PC-9 (cell line): Measurements from ENCODE around the gene CYBC1. TPM values are rescaled to one million over a fixed set of nuclear protein-coding genes. Genes with fewer than 3 reads are reported as not detected.

Source experiments
- BruUV-seq: library from RNA; stranded (reverse); fragments of 400-500 nt; replicated peaks from 2 replicates; lab custom pipeline; 2021; lab: Mats Ljungman, UMichigan
- CTCF ChIA-PET: fragments of 300-600 bp; sonication (Branson Sonifier 250); formaldehyde crosslinking; loops from one replicate; lab custom pipeline; 2022; ENCODE audit warnings: antibody characterized with exemption; lab: Charles Lee
- POLR2A ChIA-PET: fragments of 300-600 bp; sonication (Branson Sonifier 250); formaldehyde crosslinking; loops from one replicate; lab custom pipeline; 2022; ENCODE audit warnings: antibody characterized with exemption; ENCODE audit not compliant: unreplicated experiment; lab: Charles Lee
- DNase-seq, 2 experiments: peaks; one replicate each; pipeline versions ENCODE4 v3.0.0 to v3.0.0-alpha.2; 2015 to 2022; ENCODE audit warnings: mixed read lengths in 1 of 2
- H2AFZ ChIP-seq: fragments of 200-600 bp; sonication (generic); 2 replicates; pipeline ENCODE4 v1.8.1; 2017; ENCODE audit warnings: antibody characterized with exemption
- H3F3A ChIP-seq: fragments of 200-600 bp; sonication (generic); 2 replicates; pipeline ENCODE4 v1.8.1; 2017; ENCODE audit warnings: antibody characterized with exemption, mild to moderate bottlenecking, low read depth; ENCODE audit not compliant: insufficient read depth
- H3K27ac ChIP-seq: fragments of 200-600 bp; sonication (generic); 2 replicates; pipeline ENCODE4 v1.6.1; 2016; ENCODE audit warnings: mixed run types
- H3K27me3 ChIP-seq: fragments of 200-600 bp; sonication (generic); 2 replicates; pipeline ENCODE4 v1.6.1; 2016; ENCODE audit warnings: low read depth, mixed run types; ENCODE audit not compliant: insufficient read depth
- H3K36me3 ChIP-seq: fragments of 200-600 bp; sonication (generic); 2 replicates; pipeline ENCODE4 v1.6.1; 2016; ENCODE audit warnings: low read depth, mixed run types
- H3K4me1 ChIP-seq: fragments of 200-600 bp; sonication (generic); replicated peaks from 2 replicates; pipeline ENCODE4 v1.6.1; 2016; ENCODE audit warnings: mixed run types; ENCODE audit not compliant: insufficient read depth
- H3K4me2 ChIP-seq: fragments of 200-600 bp; sonication (generic); 2 replicates; pipeline ENCODE4 v1.6.1; 2017; ENCODE audit warnings: mixed run types
- H3K4me3 ChIP-seq: fragments of 200-600 bp; sonication (generic); 2 replicates; pipeline ENCODE4 v1.6.1; 2016; ENCODE audit warnings: mixed run types
- H3K79me2 ChIP-seq: fragments of 200-600 bp; sonication (generic); 2 replicates; pipeline ENCODE4 v1.6.1; 2017; ENCODE audit warnings: low read depth, mixed run types
- H3K9me2 ChIP-seq: fragments of 200-600 bp; sonication (generic); 2 replicates; pipeline ENCODE4 v1.8.1; 2017; ENCODE audit warnings: mild to moderate bottlenecking; ENCODE audit not compliant: insufficient read depth
- H3K9me3 ChIP-seq: fragments of 200-600 bp; sonication (generic); 2 replicates; pipeline ENCODE4 v1.8.1; 2016; ENCODE audit warnings: low read depth; ENCODE audit not compliant: insufficient read depth
- H4K20me1 ChIP-seq: fragments of 200-600 bp; sonication (generic); 2 replicates; pipeline ENCODE4 v1.8.1; 2017; ENCODE audit not compliant: insufficient read depth
- EZH2 ChIP-seq: fragments of 200-600 bp; sonication (generic); IDR thresholded peaks from 2 replicates; pipeline ENCODE4 v1.8.0; 2017; ENCODE audit warnings: antibody characterized with exemption, low read depth
- intact Hi-C: fragments of 100-400 bp; cut with micrococcal nuclease; formaldehyde crosslinking; loops from one replicate; pipeline ENCODE4 v1.10.0; 2022; ENCODE audit not compliant: unreplicated experiment
- total RNA-seq: library from RNA; stranded (reverse); gene quantifications from 2 replicates; pipeline ENCODE4 v1.2.3, GENCODE V29; 2021
- TF ChIP-seq, protein P1 (sequence below): fragments of 200-600 bp; sonication (generic); conservative IDR thresholded peaks from 2 replicates; pipeline ENCODE4 v1.6.1; 2017; ENCODE audit warnings: mixed run types, antibody characterized with exemption, mild to moderate bottlenecking, moderate library complexity

Gene CYBC1
- total RNA-seq, 1 experiment from 2014 or later: 78.4 TPM

- TF ChIP-seq, protein P1, sequence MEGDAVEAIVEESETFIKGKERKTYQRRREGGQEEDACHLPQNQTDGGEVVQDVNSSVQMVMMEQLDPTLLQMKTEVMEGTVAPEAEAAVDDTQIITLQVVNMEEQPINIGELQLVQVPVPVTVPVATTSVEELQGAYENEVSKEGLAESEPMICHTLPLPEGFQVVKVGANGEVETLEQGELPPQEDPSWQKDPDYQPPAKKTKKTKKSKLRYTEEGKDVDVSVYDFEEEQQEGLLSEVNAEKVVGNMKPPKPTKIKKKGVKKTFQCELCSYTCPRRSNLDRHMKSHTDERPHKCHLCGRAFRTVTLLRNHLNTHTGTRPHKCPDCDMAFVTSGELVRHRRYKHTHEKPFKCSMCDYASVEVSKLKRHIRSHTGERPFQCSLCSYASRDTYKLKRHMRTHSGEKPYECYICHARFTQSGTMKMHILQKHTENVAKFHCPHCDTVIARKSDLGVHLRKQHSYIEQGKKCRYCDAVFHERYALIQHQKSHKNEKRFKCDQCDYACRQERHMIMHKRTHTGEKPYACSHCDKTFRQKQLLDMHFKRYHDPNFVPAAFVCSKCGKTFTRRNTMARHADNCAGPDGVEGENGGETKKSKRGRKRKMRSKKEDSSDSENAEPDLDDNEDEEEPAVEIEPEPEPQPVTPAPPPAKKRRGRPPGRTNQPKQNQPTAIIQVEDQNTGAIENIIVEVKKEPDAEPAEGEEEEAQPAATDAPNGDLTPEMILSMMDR: no peak
- no peak for TF ChIP-seq EZH2
- no peak overlapping the region for H3K4me3 ChIP-seq
- no peak for DNase-seq
- no peaks in the 10 kb centered on the region for H3K9me3 ChIP-seq
- H3K36me3 ChIP-seq: no peaks in the 10 kb centered on the region
- no peaks in the 10 kb centered on the region for H3K9me2 ChIP-seq
- no peak overlapping the region for H3K4me2 ChIP-seq
- ChIA-PET POLR2A (no interaction called here), CTCF (no interaction called here)
- no peak overlapping the region for H3K27ac ChIP-seq
- no peaks in the 10 kb centered on the region for H4K20me1 ChIP-seq
- H3K4me1 ChIP-seq: no peaks in the 10 kb centered on the region
- H3F3A ChIP-seq: no peaks in the 10 kb centered on the region
- BruUV-seq: no TSS peak
- intact Hi-C loops: no loop called here
- H3K79me2 ChIP-seq: no peaks in the 10 kb centered on the region
- H2AFZ ChIP-seq: no peak overlapping the region
- no peaks in the 10 kb centered on the region for H3K27me3 ChIP-seq
These were observed 45.5 kb downstream of the CYBC1 start for GRCh38 chr17:82405051-82405450.

DNA sequence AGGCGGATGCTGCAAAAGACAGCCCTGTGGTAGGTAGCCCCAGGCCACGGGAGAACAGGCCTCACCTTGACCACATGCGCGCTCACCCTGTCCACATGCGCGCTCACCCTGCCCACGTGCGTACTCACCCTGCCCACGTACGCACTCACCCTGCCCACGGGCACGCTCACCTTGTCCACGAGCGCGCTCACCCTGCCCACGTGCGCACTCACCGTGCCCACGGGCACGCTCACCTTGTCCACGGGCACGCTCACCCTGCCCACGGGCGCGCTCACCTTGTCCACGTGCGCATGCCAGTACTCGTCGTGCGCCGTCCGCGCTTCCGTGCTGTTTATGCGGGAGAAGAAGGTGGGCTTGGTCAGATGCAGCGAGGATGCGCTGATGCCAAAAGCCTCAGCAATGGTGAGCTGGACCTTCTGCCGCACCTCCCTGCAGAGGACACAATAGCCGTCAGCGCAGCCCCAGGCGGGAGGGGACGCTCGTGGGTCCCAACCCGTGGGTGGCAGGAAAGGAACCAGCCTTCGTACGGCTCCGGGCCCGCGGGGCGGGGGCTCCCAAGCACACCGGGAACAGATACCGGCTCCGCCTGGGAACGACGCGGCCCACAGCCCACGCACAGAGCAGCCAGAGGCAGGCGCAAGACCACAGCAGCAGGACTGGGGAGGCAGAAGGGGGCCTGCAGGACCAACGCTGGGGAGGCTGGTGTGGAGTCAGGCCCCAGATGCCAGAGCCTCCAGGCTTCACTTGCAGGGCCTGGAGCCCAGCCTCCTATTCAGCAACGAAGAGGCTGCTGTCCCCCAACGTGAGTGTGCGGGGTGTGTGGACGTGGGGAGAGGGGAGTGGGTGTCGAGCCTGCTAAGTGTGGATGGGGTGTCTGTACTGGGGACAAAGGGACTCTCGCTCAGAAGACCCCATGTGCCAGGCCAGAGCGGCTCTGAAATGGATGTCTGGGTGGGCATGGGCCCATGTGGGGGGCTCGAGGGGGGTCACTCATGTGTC is 46.6 kb downstream of the CYBC1 start:
- Histone ChIP-seq H3K9me3 (no peaks in the 10 kb centered on the region), H3K4me2 (no peak overlapping the region), H3K27me3 (no peaks in the 10 kb centered on the region), H3K79me2 (no peaks in the 10 kb centered on the region), H2AFZ (no peak overlapping the region), H3K9me2 (no peaks in the 10 kb centered on the region), H3K36me3 (no peaks in the 10 kb centered on the region), H3K27ac (no peak overlapping the region), H3F3A (no peaks in the 10 kb centered on the region), H3K4me3 (no peak overlapping the region), H4K20me1 (no peaks in the 10 kb centered on the region), H3K4me1 (no peaks in the 10 kb centered on the region)
- no peak for DNase-seq
- intact Hi-C loops: no loop called here
- no peak for TF ChIP-seq EZH2
- TF ChIP-seq, protein P1: no peak
- no TSS peak for BruUV-seq
- ChIA-PET POLR2A (no interaction called here), CTCF (no interaction called here)

DNA sequence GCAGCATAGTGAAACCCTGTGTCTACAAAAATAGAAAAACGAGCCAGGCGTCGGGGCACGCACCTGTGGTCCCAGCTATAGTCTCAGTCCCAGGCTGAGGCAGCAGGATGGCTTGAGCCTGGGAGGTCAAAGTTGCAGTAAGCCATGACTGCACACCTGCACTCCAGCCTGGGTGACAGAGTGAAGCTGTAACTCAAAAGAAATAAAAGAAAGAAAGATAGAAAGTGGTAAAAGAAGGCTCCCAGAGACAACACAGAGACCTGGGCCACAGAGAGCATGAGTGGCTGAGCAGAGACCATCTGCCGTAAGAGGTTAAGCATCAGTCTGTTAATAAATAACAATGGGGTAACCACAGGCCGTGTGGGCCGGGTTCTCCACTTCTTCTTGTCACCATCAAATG is 47.7 kb downstream of the CYBC1 start:
- ChIA-PET CTCF (no interaction called here), POLR2A (no interaction called here)
- H3K9me3 ChIP-seq: no peaks in the 10 kb centered on the region
- H3K9me2 ChIP-seq: no peaks in the 10 kb centered on the region
- no peak for DNase-seq
- no peak overlapping the region for H3K4me3 ChIP-seq
- no peaks in the 10 kb centered on the region for H3F3A ChIP-seq
- H3K36me3 ChIP-seq: no peaks in the 10 kb centered on the region
- no peaks in the 10 kb centered on the region for H3K4me1 ChIP-seq
- no peak overlapping the region for H3K4me2 ChIP-seq
- no peaks in the 10 kb centered on the region for H3K79me2 ChIP-seq
- BruUV-seq: no TSS peak
- no peaks in the 10 kb centered on the region for H4K20me1 ChIP-seq
- H2AFZ ChIP-seq: no peak overlapping the region
- TF ChIP-seq, protein P1: no peak
- no peak for TF ChIP-seq EZH2
- no peaks in the 10 kb centered on the region for H3K27me3 ChIP-seq
- intact Hi-C loops: no loop called here
- H3K27ac ChIP-seq: no peak overlapping the region
